GM12878 (cell line): ENCODE results near the gene RPGRIP1L.

ENCODE experiments used
- FOS ChIP-seq: IDR thresholded peaks from 3 replicates; pipeline ENCODE4 v1.6.1; 2011; ENCODE audit warnings: borderline replicate concordance; ENCODE audit not compliant: insufficient read length; ENCODE audit errors: extremely low read depth
- POLR2A ChIP-seq: IDR thresholded peaks from 2 replicates; pipeline ENCODE4 v1.6.1; 2011; ENCODE audit warnings: low read depth, mild to moderate bottlenecking, low read length
- REST ChIP-seq: IDR thresholded peaks from 2 replicates; pipeline ENCODE4 v1.6.1; 2012; ENCODE audit warnings: mild to moderate bottlenecking, low read depth, low read length
- SIX5 ChIP-seq: IDR thresholded peaks from 2 replicates; pipeline ENCODE4 v1.6.1; 2011; ENCODE audit warnings: mild to moderate bottlenecking, low read depth, low read length, moderate library complexity; ENCODE audit not compliant: severe bottlenecking

DNA sequence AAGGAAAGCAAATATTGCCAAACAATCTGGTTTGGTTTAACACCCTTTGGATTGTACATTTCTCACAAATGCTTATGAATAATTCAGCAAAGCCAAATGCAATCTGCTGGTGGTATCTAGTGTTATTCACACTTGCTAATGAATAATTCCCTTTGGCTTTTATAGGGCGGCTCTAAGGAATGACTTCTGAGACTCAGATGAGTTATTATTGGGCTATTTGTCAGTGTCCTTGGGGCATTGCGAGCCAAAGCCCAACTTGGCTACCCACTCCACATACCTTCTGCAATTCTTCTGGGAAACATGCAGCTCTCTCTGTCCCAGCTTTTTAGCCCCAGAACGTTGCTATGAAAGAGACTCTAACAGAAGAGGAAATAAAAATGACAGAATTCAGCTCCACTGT, 41.4 kb upstream of the RPGRIP1L start:
- TF ChIP-seq FOS (no peak), POLR2A (no peak), REST (no peak), SIX5 (no peak)
